HAP-1 (cell line): ENCODE measurements around the gene KIAA1614.

Experiments
- DNase-seq, 2 experiments: peaks; one replicate each; pipeline ENCODE4 v3.0.0-alpha.2; 2016 to 2020; ENCODE audit warnings: low spot score in 2 of 2
- H3K27me3 ChIP-seq: fragments of 250-450 bp; sonication (Bioruptor Pico); 2 replicates; pipeline ENCODE4 v1.5.1; 2020; ENCODE audit warnings: low read depth, mild to moderate bottlenecking, moderate library complexity
- H3K36me3 ChIP-seq: fragments of 250-450 bp; sonication (Bioruptor Pico); replicated peaks from 2 replicates; pipeline ENCODE4 v1.5.1; 2020; ENCODE audit warnings: mild to moderate bottlenecking
- H3K4me1 ChIP-seq: fragments of 250-450 bp; sonication (Bioruptor Pico); 2 replicates; pipeline ENCODE4 v1.5.1; 2020; ENCODE audit warnings: mild to moderate bottlenecking
- H3K4me3 ChIP-seq: fragments of 250-450 bp; sonication (Bioruptor Pico); 2 replicates; pipeline ENCODE4 v1.5.1; 2020; ENCODE audit warnings: mild to moderate bottlenecking, moderate library complexity
- H3K9me3 ChIP-seq: fragments of 250-450 bp; sonication (Bioruptor Pico); 2 replicates; pipeline ENCODE4 v1.5.1; 2020; ENCODE audit warnings: mild to moderate bottlenecking, moderate library complexity
- in situ Hi-C: fragments of 300-500 bp; cut with MboI; formaldehyde crosslinking; loops from 3 replicates; pipeline ENCODE4 v1.14.3; 2020; ENCODE audit warnings: low sequenced_read_pairs, inconsistent platforms, mixed read lengths

KIAA1614 gene

DNA sequence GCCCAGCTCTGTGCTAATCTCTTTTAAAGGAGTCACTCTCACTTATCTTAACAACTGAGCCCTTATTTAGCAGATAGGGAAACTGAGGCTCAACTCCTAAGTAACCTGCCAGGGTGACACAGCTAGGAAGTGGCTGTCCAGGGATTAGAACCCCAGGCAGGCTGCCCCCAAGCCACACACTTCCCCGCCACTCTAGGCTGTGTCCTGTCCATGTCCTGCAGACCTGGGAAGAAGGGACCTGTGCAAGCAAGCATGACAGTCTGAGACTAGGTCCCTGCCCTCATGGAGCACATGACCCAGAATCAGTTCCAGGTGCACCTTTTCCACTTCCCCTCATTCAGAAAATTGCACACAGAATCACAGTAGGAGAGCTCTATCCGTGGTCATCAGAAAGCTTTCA is 12.2 kb downstream of the KIAA1614 start:
- DNase-seq, result no peak
- Histone ChIP-seq H3K4me1 (peaks cover 24% of the 10 kb centered on the region), H3K4me3 (no peak overlapping the region), H3K9me3 (no peaks in the 10 kb centered on the region), H3K27me3 (no peaks in the 10 kb centered on the region), H3K36me3 (no peaks in the 10 kb centered on the region)
- in situ Hi-C loops, result no loop called here

DNA sequence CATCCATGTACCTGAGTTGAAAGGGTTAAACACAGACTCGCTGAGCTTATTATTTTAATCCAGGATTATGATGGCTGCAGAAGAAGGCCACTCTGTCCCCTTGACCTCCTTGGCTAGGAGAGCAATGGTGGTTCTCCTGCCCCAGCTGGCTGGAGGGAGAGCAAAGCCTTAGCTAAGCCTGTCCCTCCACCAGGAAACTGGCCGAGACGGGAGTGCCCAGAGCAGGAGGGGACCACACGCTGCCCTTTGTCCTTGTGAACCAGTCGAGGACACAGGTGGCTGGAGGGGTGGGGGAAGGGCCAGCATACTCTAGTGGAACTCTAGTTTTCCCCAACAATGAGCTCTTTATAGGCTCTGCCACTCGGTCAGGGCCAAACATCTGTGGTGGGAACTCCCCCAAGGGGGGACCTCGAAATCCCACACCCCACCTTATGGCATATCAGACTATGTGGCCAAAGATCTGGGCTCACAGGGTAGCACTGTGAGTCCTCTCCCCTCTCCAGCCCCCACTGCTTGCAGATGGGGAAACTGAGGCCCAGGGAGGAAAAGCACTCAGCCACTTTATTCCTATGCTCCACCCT is 12.9 kb downstream of the KIAA1614 start:
- peak in 1 of 2 experiments; percentile 29 for DNase-seq
- in situ Hi-C loops, result no loop called here
- H3K4me3 ChIP-seq, result no peak overlapping the region

DNA sequence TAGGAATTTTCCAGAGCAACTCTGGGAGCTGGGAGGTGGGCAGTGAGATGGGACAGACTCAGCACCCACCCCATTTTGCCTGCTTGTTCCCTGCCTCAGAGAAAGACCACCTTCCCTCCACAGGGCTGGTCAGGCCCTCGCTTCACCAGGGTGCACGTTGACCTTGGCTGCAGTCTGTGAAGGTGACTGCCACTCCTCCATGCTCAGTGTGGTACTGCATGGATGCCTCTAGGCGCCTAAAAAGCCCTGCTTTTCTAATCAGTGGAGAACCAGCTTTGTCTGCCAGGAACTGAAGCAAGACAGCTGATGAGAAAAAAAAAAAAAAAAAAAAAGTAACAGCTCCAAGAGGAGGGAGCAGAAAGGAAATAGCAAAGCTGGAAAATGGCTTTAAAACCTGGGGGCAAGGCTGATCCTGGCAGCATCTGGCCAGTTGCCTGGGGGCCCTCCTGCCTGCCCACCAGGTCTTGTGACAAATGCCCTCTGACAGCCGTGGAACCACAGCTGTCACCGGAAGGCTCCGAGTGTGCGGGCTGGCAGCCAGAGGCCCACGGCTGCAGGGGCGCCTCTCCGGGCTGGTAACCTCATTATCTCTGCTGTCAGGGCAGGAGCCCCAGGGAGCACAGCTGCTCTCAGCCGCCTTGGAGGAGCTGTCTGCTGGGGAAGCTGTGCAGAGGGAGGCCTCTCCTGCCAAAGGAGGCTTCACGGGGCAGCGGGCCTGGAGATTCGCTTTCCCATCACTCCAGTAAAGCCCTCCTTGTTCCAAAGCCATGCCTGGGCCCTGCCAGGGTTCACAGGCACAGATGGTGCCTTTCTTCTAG is 13.7 kb downstream of the KIAA1614 start:
- in situ Hi-C loops, result no loop called here
- Histone ChIP-seq H3K4me3 (no peak overlapping the region), H3K4me1 (peaks cover 24% of the 10 kb centered on the region), H3K36me3 (no peaks in the 10 kb centered on the region), H3K9me3 (no peaks in the 10 kb centered on the region), H3K27me3 (no peaks in the 10 kb centered on the region)
- DNase-seq, result no peak

More for the DNA sequence above, 12.9 kb downstream of the KIAA1614 start:
- peaks cover 24% of the 10 kb centered on the region for H3K4me1 ChIP-seq
- H3K27me3 ChIP-seq, result no peaks in the 10 kb centered on the region
- no peaks in the 10 kb centered on the region for H3K9me3 ChIP-seq
- H3K36me3 ChIP-seq, result no peaks in the 10 kb centered on the region

DNA sequence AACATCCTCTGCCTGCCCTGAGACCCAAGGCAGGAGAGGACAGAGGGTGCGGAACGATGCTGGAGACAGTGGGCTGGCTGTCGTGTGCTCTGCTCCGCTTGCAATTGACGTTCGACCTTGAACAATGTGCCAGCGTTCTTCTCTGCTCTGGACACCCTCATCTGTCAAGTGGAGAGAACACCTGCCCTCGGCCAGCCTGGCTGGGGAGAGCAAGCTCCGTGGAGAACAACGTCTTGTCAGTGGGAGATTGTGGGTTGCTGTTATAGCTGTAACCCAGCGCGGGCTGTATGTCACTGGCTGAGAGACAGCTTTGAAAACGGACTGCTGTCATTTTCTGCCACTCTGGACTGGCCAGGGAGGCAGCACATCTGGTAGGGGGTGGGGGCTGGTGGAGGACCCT is 14.7 kb downstream of the KIAA1614 start:
- H3K4me1 ChIP-seq, result peaks cover 24% of the 10 kb centered on the region
- in situ Hi-C loops, result no loop called here
- DNase-seq, result no peak

DNA sequence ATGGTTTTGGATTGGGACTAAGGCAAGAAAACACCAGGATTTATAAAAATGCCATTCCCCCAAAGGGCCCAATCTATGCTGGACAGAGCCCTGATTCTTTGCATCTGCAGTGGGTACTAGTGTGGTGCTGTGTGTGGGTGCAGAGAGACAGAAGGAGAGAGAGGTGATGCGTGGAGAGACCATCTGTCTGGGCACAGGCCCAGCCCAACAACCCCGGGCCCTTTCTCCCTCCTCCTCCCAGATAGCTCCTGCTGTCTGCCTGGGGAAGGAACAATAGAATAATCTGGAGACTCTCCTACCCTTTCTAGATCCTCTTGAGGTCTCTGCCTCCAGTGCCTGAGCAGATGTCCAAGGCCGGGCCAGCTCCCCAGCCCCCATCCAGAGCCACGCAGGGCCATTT is 15.1 kb downstream of the KIAA1614 start:
- Histone ChIP-seq H3K4me3 (no peak overlapping the region), H3K9me3 (no peaks in the 10 kb centered on the region), H3K4me1 (peaks cover 20% of the 10 kb centered on the region), H3K36me3 (no peaks in the 10 kb centered on the region), H3K27me3 (no peaks in the 10 kb centered on the region)
- no peak for DNase-seq
- in situ Hi-C loops, result no loop called here

More for the DNA sequence above, 14.7 kb downstream of the KIAA1614 start:
- Histone ChIP-seq H3K4me3 (no peak overlapping the region), H3K36me3 (no peaks in the 10 kb centered on the region), H3K9me3 (no peaks in the 10 kb centered on the region), H3K27me3 (no peaks in the 10 kb centered on the region)

DNA sequence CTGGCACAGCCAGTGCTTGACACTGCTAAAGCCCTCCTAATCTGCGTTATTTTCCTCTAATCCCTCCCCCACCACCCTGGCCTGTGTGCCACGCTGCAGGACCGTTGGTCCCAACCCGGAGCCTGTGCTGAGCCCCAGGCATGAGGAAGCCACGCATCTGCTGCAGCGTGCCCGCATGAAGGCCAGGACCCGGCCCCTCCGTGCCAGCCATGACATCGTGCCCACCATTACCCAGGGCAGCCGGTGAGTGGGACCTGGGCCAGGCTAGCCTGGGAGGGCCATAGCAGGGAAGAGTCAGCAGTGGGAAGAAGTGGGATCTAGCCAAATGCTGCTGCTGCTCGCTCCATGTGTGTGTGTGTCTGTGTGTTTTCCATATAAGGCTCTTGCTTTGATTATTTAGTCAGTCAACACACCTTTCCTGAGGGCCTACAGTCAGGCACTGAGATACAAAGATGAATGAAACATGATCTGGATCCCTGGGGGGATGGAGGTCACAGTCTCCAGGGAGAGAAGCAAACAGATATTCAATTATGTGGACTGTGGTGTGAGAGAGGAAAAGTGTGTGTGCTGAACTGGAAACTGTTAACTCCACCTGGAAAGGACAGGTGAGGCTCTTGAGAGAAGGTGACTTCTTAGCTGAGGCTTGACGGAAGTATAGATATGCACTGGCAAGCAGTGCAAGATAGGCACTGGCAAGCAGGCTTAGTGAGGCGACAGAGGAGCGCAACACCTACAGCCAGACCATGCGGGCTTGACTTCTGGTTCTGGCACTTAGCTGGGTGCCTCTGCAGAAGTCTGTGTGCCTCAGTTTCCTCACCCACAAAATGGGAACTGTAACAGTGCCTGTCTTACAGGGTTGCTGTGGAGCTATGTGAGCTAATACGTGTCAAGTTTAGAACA is 15.9 kb downstream of the KIAA1614 start:
- DNase-seq, result no peak
- Histone ChIP-seq H3K27me3 (no peaks in the 10 kb centered on the region), H3K36me3 (no peaks in the 10 kb centered on the region), H3K4me3 (no peak overlapping the region), H3K9me3 (no peaks in the 10 kb centered on the region), H3K4me1 (peaks cover 15% of the 10 kb centered on the region)
- in situ Hi-C loops, result no loop called here

DNA sequence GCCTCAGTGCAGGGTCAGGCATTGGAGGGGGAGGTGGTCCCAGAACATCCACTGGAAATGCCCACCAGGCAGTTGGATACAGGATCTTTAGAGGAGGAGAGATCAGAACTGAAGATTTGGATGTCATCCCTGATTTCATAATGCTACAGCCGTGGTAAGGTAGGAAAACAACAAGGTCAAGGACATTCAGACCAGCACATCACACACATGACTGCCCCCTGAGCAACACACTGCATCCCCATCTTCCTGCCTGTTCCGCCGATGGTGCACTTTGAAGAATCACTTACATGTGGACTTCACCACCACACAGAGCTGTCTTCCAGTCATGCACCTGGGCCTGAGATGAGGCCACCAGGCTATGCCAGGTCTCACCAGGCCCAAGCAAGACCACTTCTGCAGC is 16.7 kb downstream of the KIAA1614 start:
- in situ Hi-C loops, result no loop called here
- H3K27me3 ChIP-seq, result no peaks in the 10 kb centered on the region
- H3K9me3 ChIP-seq, result no peaks in the 10 kb centered on the region
- peaks cover 10% of the 10 kb centered on the region for H3K4me1 ChIP-seq
- H3K4me3 ChIP-seq, result no peak overlapping the region
- no peaks in the 10 kb centered on the region for H3K36me3 ChIP-seq
- no peak for DNase-seq

DNA sequence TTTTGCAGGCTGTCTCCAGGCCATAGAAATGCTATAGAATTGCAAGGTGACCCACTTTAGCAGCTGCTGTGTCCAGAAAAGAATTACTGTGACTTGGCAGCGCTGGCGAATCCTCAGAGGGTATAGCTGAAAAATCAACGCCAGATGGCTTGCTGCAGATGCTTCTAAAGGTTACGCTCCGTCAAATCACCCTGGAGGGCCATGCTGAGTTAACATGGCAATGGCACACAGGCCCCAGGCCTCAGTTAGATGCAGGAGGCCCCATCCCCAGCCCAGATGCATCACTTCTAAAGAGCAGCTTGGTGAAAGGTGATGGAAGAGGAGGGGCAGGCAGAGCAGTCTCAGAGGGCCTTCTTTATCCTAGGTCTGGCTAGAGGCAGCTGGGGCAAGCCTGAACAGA is 18.0 kb downstream of the KIAA1614 start:
- DNase-seq, result no peak
- Histone ChIP-seq H3K9me3 (no peaks in the 10 kb centered on the region), H3K36me3 (no peaks in the 10 kb centered on the region), H3K27me3 (no peaks in the 10 kb centered on the region), H3K4me3 (no peak overlapping the region), H3K4me1 (peaks cover 1% of the 10 kb centered on the region)
- in situ Hi-C loops, result no loop called here

DNA sequence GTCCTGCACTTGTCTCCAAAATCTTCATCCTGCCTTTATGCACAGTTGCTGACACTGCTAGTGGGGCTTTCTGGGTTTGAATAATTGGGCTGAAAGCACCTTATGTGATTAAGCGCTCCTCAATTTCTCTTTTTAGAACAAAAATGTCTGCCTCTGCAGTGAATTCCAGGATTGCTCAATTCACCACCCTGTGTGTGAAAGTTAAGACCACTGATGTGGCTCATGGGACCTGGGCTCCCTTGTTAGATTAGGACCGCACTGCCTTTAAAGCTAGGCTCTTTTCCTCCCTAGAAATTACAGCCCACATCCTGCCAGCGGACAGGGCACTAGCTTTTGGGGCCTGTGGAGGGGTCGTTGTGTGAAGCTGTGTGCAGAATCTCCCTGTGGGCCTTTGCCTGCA is 18.8 kb downstream of the KIAA1614 start:
- Histone ChIP-seq H3K27me3 (no peaks in the 10 kb centered on the region), H3K36me3 (no peaks in the 10 kb centered on the region), H3K9me3 (no peaks in the 10 kb centered on the region), H3K4me3 (no peak overlapping the region), H3K4me1 (no peaks in the 10 kb centered on the region; the same call in none of the 2 replicates)
- no peak for DNase-seq
- in situ Hi-C loops, result no loop called here

DNA sequence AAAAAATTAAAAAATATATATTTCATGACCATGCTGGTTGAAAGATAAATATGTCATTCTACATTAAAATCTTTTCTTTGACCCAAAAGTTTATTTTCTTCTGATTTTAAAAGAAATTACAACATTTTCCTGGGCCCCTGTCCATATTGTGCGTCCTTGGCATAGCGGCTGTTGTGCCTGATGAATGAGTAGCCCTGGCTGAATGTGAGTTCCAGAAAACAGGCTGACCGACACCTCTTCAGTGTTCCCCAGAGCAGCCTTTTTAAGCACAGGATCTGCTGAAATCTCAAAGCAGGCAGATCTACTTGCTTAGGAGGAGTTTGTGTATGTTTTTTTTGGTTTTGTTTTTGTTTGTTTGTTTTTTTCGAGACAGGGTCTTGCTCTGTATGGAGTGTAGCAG is 19.7 kb downstream of the KIAA1614 start:
- no peak overlapping the region for H3K4me3 ChIP-seq
- DNase-seq, result no peak
- in situ Hi-C loops, result no loop called here
- no peaks in the 10 kb centered on the region for H3K27me3 ChIP-seq
- H3K4me1 ChIP-seq, result no peaks in the 10 kb centered on the region; the same call in none of the 2 replicates
- no peaks in the 10 kb centered on the region for H3K9me3 ChIP-seq
- H3K36me3 ChIP-seq, result no peaks in the 10 kb centered on the region

DNA sequence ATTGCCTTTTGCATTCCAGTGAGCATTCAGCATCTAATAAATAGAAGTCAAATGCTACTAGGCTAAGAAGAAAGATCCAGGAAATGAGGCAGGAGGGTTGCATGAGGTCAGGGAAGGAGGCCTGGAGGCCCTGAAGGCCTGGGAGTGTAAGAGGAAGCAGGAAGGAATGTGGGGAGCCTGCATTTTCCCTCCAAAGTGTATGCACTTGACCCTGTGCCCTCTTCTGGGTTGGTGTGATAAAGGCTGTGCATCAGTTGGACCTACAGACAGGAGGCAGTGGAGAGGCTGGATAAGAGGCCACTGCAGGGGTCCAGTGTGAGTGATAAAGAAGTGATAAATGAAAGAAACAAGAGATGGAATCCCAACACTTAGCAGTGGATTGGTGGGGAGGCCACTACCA is 20.4 kb downstream of the KIAA1614 start:
- in situ Hi-C loops, result no loop called here
- Histone ChIP-seq H3K9me3 (no peaks in the 10 kb centered on the region), H3K4me3 (no peak overlapping the region), H3K27me3 (no peaks in the 10 kb centered on the region), H3K4me1 (no peaks in the 10 kb centered on the region; the same call in 1 of the 2 replicates), H3K36me3 (no peaks in the 10 kb centered on the region)
- no peak for DNase-seq

DNA sequence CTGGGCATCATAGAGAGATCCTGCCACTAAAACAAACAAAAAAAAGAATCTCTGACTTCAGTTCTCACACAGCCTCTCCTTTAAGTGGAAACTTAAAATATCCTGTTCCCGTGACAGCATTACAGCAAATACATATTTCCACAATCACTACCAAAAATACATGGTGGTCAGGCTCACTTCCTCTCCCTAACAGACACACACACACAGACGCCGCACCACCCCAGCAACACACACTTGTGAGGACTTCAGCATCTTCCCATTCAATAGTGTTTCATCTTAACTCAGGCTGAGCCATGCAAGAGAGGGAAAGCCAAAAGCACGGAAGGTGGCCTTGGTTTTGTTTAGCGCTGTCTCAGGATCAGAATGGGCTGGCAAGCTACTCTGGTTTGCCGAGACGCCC is 21.9 kb downstream of the KIAA1614 start:
- DNase-seq, result no peak
- no peaks in the 10 kb centered on the region for H3K9me3 ChIP-seq
- in situ Hi-C loops, result no loop called here
- no peaks in the 10 kb centered on the region for H3K27me3 ChIP-seq
- no peaks in the 10 kb centered on the region for H3K4me1 ChIP-seq
- H3K4me3 ChIP-seq, result no peak overlapping the region
- no peaks in the 10 kb centered on the region for H3K36me3 ChIP-seq

DNA sequence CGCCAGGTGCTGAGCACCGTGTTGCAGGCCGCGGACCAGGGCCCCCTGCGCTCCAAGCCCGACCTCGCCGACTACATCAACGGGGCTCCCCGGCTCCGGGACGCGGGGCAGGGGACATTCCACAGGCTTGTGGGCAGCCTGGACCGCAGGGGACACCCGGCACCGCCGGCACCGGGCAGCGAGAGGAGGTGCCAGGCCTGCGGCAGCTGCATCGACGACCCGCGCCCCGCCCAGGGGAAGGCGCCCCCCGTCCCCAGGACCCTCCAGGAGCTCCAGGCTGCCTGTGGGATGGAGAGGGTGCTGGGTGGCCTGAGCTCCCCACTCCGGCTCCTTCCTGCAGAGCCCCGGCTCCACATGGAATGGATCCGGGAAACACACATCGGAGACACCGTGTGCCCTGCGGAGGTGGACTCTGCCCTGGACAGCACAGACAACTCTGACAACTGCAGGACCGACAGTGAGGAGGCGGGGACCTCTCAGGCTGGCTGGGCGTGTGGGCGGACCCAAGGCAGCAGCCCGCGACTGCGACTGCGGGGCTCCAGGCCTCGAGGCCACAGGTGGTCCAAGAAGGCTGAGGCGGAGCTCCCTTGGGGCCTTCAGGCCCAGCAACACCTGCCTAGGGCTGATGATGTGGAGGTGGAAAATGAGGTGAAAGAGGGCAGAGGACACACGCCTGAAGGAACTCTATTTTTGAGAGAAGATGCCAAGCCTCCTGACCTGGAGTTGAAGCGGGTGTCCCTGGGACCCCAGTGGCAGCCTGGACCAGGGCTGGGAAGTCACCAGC is 22.8 kb downstream of the KIAA1614 start:
- in situ Hi-C loops, result no loop called here

More for the DNA sequence above, 22.8 kb downstream of the KIAA1614 start:
- no peaks in the 10 kb centered on the region for H3K36me3 ChIP-seq
- H3K27me3 ChIP-seq, result no peaks in the 10 kb centered on the region
- H3K4me1 ChIP-seq, result no peaks in the 10 kb centered on the region
- no peak for DNase-seq
- no peaks in the 10 kb centered on the region for H3K9me3 ChIP-seq
- no peak overlapping the region for H3K4me3 ChIP-seq
